ENCODE results near the gene DMXL1.

DMXL1 gene

DNA sequence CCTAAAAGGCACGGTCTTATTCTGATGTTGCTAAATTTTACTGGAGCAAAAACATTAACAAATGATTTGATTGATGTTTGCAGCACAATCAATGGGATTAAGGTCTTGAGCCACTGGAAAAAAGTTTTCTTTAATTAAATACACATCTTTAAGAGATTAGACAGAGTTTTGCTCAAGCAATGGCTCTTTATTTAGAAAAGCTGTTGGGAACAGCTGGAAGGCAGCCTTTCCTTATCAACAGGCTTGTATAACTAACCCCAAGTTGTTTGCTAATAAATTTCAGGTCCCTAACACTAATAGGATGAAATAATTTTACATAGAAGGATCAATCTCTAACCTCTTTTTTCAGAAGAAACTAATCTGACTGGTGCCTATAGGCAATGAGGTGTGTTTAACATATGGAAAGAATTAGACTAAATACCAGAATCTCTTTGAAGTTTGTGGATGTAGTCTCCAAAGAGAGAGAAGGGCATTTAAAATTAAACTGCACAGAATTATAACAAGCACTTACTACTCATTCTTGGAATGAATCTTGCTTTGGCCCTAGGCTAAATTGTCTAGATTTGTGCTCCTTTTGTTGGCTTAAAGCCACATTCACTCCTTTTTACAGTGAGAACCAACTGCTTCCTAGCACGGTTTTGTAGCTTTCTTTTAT, 217.6 kb downstream of the DMXL1 start:
- peak overlapping the region; percentile 51 for H3K27ac ChIP-seq (ENCODE audit: low read depth, low read length, poor library complexity, severe bottlenecking)
- no peak overlapping the region for H2AFZ ChIP-seq (ENCODE audit: low read length)
- peaks cover 82% of the 10 kb centered on the region for H3K4me1 ChIP-seq (ENCODE audit: insufficient read depth, low read length, severe bottlenecking)
- no peaks in the 10 kb centered on the region for H3F3A ChIP-seq (ENCODE audit: insufficient read depth, low read length)
- H3K4me3 ChIP-seq (ENCODE audit: low read depth, low read length, poor library complexity, severe bottlenecking): no peak overlapping the region
- no peaks in the 10 kb centered on the region for H3K9me3 ChIP-seq (ENCODE audit: low read length)
- H3K27me3 ChIP-seq (ENCODE audit: insufficient read depth, low read length): no peaks in the 10 kb centered on the region
- peaks cover 16% of the 10 kb centered on the region for H3K36me3 ChIP-seq (ENCODE audit: insufficient read depth, low read length)
- no peak for TF ChIP-seq EZH2 (IDR thresholded peaks at IDR 0.05; ENCODE audit: borderline replicate concordance, low read length)
- TF ChIP-seq, protein P1, sequence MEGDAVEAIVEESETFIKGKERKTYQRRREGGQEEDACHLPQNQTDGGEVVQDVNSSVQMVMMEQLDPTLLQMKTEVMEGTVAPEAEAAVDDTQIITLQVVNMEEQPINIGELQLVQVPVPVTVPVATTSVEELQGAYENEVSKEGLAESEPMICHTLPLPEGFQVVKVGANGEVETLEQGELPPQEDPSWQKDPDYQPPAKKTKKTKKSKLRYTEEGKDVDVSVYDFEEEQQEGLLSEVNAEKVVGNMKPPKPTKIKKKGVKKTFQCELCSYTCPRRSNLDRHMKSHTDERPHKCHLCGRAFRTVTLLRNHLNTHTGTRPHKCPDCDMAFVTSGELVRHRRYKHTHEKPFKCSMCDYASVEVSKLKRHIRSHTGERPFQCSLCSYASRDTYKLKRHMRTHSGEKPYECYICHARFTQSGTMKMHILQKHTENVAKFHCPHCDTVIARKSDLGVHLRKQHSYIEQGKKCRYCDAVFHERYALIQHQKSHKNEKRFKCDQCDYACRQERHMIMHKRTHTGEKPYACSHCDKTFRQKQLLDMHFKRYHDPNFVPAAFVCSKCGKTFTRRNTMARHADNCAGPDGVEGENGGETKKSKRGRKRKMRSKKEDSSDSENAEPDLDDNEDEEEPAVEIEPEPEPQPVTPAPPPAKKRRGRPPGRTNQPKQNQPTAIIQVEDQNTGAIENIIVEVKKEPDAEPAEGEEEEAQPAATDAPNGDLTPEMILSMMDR (IDR thresholded peaks at IDR 0.05; ENCODE audit: low read length): no peak
- peak overlapping the region; percentile 41 for H3K4me2 ChIP-seq (ENCODE audit: low read length)
- H4K20me1 ChIP-seq (ENCODE audit: insufficient read depth, low read length): no peaks in the 10 kb centered on the region
- H3K9me2 ChIP-seq (ENCODE audit: low read depth, low read length): no peaks in the 10 kb centered on the region
- peaks cover 98% of the 10 kb centered on the region for H3K79me2 ChIP-seq (ENCODE audit: insufficient read depth, low read length)
- H3K9ac ChIP-seq (ENCODE audit: low read length): no peak overlapping the region

DNA sequence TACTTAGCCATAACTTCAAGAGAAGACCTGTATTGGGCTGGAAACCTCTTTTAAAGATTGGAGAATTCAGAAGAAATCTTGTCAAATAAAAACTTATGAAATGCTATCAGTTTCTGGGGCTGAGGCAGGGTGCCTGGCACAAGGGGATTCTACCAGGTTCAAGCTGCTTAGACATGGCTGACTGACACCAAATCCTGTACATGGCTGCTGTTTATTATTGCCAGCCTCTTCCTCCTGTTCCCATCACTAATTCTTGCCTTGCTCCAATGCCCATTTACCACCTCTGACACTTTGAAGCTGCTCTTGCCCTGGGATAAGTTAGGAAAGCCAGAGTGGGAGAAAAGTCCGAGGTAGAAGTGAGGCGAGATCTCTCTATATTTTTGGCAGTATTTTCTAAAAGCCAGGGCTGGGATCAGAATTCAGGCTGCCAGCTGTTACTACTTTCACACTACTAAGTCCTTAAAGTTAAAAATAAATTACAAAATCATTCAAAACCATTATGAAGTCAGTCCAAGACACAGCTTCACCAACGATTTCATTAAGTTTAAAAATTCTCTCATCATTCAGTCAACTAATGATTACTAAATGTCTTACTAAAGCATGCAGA, 218.7 kb downstream of the DMXL1 start:
- Histone ChIP-seq H3K4me1 (ENCODE audit: insufficient read depth, low read length, severe bottlenecking) (peaks cover 71% of the 10 kb centered on the region), H3K9me3 (ENCODE audit: low read length) (no peaks in the 10 kb centered on the region), H4K20me1 (ENCODE audit: insufficient read depth, low read length) (no peaks in the 10 kb centered on the region), H3K4me3 (ENCODE audit: low read depth, low read length, poor library complexity, severe bottlenecking) (peak overlapping the region; percentile 14), H3K36me3 (ENCODE audit: insufficient read depth, low read length) (peaks cover 18% of the 10 kb centered on the region), H3K27ac (ENCODE audit: low read depth, low read length, poor library complexity, severe bottlenecking) (peak overlapping the region; percentile 51), H3F3A (ENCODE audit: insufficient read depth, low read length) (no peaks in the 10 kb centered on the region), H3K4me2 (ENCODE audit: low read length) (peak overlapping the region; percentile 41), H3K27me3 (ENCODE audit: insufficient read depth, low read length) (no peaks in the 10 kb centered on the region), H3K9me2 (ENCODE audit: low read depth, low read length) (no peaks in the 10 kb centered on the region), H2AFZ (ENCODE audit: low read length) (no peak overlapping the region), H3K79me2 (ENCODE audit: insufficient read depth, low read length) (peaks cover 91% of the 10 kb centered on the region), H3K9ac (ENCODE audit: low read length) (peak overlapping the region; percentile 17; the same call in 1 of the 2 replicates)
- TF ChIP-seq EZH2 (IDR thresholded peaks at IDR 0.05; ENCODE audit: borderline replicate concordance, low read length): no peak
- TF ChIP-seq, protein P1 (IDR thresholded peaks at IDR 0.05; ENCODE audit: low read length): no peak

DNA sequence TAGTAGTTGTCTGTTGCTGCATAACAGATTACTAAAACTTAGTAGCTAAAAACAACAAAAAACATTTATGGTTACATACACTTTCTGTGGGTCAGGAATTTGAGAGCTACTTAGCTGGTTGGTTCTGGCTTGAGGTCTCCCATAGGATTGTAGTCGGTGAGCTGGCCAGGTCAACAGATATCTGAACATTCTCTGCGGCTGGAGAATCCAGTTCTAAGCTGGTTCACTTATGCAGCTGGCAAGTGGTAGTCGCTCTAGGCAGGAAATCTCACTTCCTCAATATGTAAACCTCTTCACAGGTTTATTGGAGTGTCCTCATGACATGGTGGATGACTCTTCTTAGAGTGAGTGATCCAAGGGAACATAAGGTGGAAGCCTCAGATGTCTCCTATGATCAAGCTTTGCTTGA, 219.3 kb downstream of the DMXL1 start:
- Histone ChIP-seq H3F3A (ENCODE audit: insufficient read depth, low read length) (no peaks in the 10 kb centered on the region), H3K27ac (ENCODE audit: low read depth, low read length, poor library complexity, severe bottlenecking) (peak overlapping the region; percentile 51), H3K4me2 (ENCODE audit: low read length) (peak overlapping the region; percentile 41), H3K9me3 (ENCODE audit: low read length) (no peaks in the 10 kb centered on the region), H3K4me1 (ENCODE audit: insufficient read depth, low read length, severe bottlenecking) (peaks cover 65% of the 10 kb centered on the region), H3K9ac (ENCODE audit: low read length) (peak overlapping the region; percentile 17; the same call in 1 of the 2 replicates), H4K20me1 (ENCODE audit: insufficient read depth, low read length) (no peaks in the 10 kb centered on the region), H3K36me3 (ENCODE audit: insufficient read depth, low read length) (peaks cover 17% of the 10 kb centered on the region), H3K79me2 (ENCODE audit: insufficient read depth, low read length) (peaks cover 85% of the 10 kb centered on the region), H2AFZ (ENCODE audit: low read length) (no peak overlapping the region), H3K27me3 (ENCODE audit: insufficient read depth, low read length) (no peaks in the 10 kb centered on the region), H3K9me2 (ENCODE audit: low read depth, low read length) (no peaks in the 10 kb centered on the region), H3K4me3 (ENCODE audit: low read depth, low read length, poor library complexity, severe bottlenecking) (no peak overlapping the region)
- TF ChIP-seq, protein P1 (IDR thresholded peaks at IDR 0.05; ENCODE audit: low read length): no peak
- no peak for TF ChIP-seq EZH2 (IDR thresholded peaks at IDR 0.05; ENCODE audit: borderline replicate concordance, low read length)
